Heart left ventricle (tissue), 13 donors: Measurements from ENCODE around the gene SCP2D1.

Experiments
- POLR2A ChIP-seq, 2 donors: fragments of 450-650 bp; IDR thresholded peaks; one replicate each; pipeline ENCODE4 v1.6.1; 2017; ENCODE audit warnings: antibody characterized with exemption in 2 of 2, mild to moderate bottlenecking in 2 of 2, moderate library complexity in 2 of 2
- TF ChIP-seq, protein P1 (sequence below), 12 donors: fragments of 200-600 bp; sonication (generic) in 4 of 12; IDR thresholded peaks; one replicate each; pipeline versions ENCODE4 v1.5.0 to v1.8.0; 2018 to 2022; ENCODE audit warnings: antibody characterized with exemption in 12 of 12, mild to moderate bottlenecking in 5 of 12
- donor health status: ischemic (EF 13 %, LVEDD 7.1; RV severe dilation, severe dysfunction).
- donor health status: DM: no; HTN: yes; CAD: no.
- donor health status: DM: no; HTN: no; CAD: no.
- donor health status: ischemic (EF 25% LVEDD 6.9; RV normal size, moderate dysfunction).
- donor health status: ischemic (EF 25% LVEDD 5.7; RV mildly dilated, moderate dysfunction).
- donor health status: ischemic (EF 35%, LVEDD 5.7; RV mildly dilated, moderate dysfunction).
- donor health status: nonischemic (EF 11% LVEDD 7.7; RV severe dilation, severe dysfunction).
- donor health status: DM: yes; HTN: yes; CAD: no.
- donor health status: PGD.
- donor health status: ischemic (EF 29% LVEDD 5.4; RV normal size, mild dysfunction).
- donor health status: nonischemic (EF 23%, LVEDD 6.1; RV moderate dilation, normal function).

DNA sequence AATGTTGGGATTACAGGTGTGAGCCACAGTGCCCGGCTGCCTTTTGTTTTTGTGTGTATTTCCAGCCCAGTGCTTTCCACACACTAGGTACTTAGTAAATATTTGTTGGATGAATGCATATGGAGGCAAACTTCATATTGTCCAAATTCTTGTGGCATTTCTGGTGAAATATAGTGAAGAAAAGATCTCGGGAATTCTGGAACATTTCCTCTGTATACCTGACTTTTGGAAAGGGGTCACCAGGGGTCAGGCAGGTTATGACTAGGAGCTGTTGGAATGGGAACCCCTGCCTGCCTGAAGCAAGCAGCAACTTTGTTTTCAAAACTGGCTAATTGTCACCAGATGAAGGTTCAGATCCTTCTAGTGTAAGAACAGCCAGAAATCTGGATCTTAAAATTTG lies 12.1 kb upstream of the SCP2D1 start:
- TF ChIP-seq, protein P1, sequence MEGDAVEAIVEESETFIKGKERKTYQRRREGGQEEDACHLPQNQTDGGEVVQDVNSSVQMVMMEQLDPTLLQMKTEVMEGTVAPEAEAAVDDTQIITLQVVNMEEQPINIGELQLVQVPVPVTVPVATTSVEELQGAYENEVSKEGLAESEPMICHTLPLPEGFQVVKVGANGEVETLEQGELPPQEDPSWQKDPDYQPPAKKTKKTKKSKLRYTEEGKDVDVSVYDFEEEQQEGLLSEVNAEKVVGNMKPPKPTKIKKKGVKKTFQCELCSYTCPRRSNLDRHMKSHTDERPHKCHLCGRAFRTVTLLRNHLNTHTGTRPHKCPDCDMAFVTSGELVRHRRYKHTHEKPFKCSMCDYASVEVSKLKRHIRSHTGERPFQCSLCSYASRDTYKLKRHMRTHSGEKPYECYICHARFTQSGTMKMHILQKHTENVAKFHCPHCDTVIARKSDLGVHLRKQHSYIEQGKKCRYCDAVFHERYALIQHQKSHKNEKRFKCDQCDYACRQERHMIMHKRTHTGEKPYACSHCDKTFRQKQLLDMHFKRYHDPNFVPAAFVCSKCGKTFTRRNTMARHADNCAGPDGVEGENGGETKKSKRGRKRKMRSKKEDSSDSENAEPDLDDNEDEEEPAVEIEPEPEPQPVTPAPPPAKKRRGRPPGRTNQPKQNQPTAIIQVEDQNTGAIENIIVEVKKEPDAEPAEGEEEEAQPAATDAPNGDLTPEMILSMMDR (IDR thresholded peaks at IDR 0.05): no peak
- TF ChIP-seq POLR2A (IDR thresholded peaks at IDR 0.05): no peak
